Mucosa of rectum (tissue), 2 donors: ENCODE results near the gene KCTD17.

Source experiments
- H3K27ac ChIP-seq, 2 donors: one replicate each; pipeline ENCODE4 v1.7.0; 2013; ENCODE audit warnings: inconsistent platforms in 2 of 2, low read depth in 2 of 2, low read length in 2 of 2
- H3K27me3 ChIP-seq, 2 donors: one replicate each; pipeline ENCODE4 v1.7.0; 2013; ENCODE audit warnings: low read length in 2 of 2; ENCODE audit not compliant: control insufficient read depth in 2 of 2, insufficient read depth in 2 of 2
- H3K36me3 ChIP-seq, 2 donors: one replicate each; pipeline ENCODE4 v1.7.0; 2013; ENCODE audit warnings: low read length in 2 of 2; ENCODE audit not compliant: control insufficient read depth in 2 of 2, insufficient read depth in 2 of 2
- H3K4me1 ChIP-seq, 2 donors: one replicate each; pipeline ENCODE4 v1.7.0; 2013; ENCODE audit warnings: low read length in 2 of 2, mild to moderate bottlenecking in 1 of 2; ENCODE audit not compliant: control insufficient read depth in 2 of 2, insufficient read depth in 2 of 2
- H3K4me3 ChIP-seq, 2 donors: one replicate each; pipeline ENCODE4 v1.7.0; 2013; ENCODE audit warnings: low read length in 2 of 2
- H3K9ac ChIP-seq, 2 donors: one replicate each; pipeline ENCODE4 v1.7.0; 2013; ENCODE audit warnings: low read length in 2 of 2, low read depth in 1 of 2, mild to moderate bottlenecking in 1 of 2
- H3K9me3 ChIP-seq, 2 donors: one replicate each; pipeline ENCODE4 v1.7.0; 2013; ENCODE audit warnings: low read length in 2 of 2; ENCODE audit not compliant: control insufficient read depth in 2 of 2
- donor health status: healthy.
- donor health status: Normal muscosa, but diverticular disease.

Gene KCTD17

DNA sequence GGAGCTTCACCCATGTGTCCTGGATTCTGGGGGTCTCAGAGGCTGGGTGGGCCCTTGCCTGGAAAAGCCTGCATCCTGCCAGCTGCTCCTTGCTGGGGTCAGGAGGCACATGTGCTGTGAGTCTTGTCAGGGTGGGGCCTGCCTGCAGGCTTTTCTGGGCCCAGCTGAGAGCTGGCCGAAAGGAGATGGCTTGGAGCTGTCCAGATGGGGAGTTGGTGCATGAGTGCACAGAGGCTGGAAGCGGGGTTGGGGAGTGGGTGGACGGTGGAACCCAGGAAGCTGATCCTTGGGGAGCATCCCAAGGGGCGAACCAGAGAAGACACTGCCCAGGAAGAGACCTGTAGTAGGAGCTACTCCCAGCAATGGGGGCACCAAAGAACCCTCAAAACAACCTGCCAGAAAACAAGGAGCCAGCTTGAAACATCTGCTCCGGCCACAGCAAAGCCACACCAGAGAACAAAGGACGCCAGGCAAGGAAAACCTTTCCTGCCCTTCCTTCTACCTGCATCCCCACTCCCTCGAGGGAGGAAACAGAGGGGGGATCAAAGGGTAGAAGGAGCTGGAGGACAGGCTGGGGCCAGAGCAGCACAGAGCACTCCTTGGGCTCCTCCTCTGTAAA lies 8.2 kb upstream of the KCTD17 start:
- H3K9ac ChIP-seq = peak overlapping the region; percentile 77 to 78
- H3K27ac ChIP-seq = peak overlapping the region; percentile 89 to 95
- no peaks in the 10 kb centered on the region for H3K27me3 ChIP-seq

DNA sequence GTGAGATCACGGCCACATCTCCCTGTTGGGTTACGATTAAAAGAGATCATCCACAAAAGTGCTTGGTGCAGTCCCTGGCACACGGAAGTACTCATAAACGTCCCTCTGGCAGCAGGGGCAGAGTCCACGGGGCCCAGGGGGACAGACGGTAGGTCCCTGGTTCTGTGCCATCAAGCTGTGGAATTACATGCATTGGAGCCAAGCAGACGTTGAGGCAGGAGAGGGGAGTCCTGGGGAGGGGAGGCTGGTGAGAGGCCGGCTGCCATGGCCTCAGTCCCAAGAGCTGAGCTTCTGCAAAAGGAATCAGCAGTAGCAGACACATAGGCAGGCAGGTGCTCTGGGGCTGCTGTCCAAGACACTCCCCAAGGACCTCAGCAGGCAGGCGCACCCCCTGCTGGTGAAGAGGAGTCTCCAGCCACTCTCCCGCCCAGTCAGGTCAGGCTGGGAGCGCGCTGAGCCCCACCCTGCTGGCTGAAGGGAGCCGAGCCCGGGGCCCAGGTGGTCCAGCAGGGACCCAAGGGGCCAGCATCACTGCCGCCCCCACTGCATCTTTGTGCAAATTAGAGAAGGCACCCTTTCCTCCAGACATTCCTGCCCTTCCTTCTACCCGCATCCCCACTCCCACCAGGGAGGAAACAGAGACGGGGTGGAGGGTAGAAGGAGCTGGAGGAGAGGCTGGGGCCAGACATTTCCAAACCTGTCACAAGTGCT lies 7.6 kb upstream of the KCTD17 start:
- no peaks in the 10 kb centered on the region for H3K27me3 ChIP-seq
- no peaks in the 10 kb centered on the region for H3K36me3 ChIP-seq
- peak overlapping the region; percentile 48 to 53 for H3K4me3 ChIP-seq
- H3K4me1 ChIP-seq = peaks cover 28 to 37% of the 10 kb centered on the region in 2 donors
- H3K27ac ChIP-seq = peak overlapping the region; percentile 89 to 95
- H3K9me3 ChIP-seq = no peaks in the 10 kb centered on the region
- peak overlapping the region; percentile 77 to 78 for H3K9ac ChIP-seq

More for the DNA sequence above, 8.2 kb upstream of the KCTD17 start:
- Histone ChIP-seq H3K4me1 (peaks cover 28 to 37% of the 10 kb centered on the region in 2 donors), H3K4me3 (peak overlapping the region; percentile 48 to 53), H3K36me3 (no peaks in the 10 kb centered on the region), H3K9me3 (no peaks in the 10 kb centered on the region)

DNA sequence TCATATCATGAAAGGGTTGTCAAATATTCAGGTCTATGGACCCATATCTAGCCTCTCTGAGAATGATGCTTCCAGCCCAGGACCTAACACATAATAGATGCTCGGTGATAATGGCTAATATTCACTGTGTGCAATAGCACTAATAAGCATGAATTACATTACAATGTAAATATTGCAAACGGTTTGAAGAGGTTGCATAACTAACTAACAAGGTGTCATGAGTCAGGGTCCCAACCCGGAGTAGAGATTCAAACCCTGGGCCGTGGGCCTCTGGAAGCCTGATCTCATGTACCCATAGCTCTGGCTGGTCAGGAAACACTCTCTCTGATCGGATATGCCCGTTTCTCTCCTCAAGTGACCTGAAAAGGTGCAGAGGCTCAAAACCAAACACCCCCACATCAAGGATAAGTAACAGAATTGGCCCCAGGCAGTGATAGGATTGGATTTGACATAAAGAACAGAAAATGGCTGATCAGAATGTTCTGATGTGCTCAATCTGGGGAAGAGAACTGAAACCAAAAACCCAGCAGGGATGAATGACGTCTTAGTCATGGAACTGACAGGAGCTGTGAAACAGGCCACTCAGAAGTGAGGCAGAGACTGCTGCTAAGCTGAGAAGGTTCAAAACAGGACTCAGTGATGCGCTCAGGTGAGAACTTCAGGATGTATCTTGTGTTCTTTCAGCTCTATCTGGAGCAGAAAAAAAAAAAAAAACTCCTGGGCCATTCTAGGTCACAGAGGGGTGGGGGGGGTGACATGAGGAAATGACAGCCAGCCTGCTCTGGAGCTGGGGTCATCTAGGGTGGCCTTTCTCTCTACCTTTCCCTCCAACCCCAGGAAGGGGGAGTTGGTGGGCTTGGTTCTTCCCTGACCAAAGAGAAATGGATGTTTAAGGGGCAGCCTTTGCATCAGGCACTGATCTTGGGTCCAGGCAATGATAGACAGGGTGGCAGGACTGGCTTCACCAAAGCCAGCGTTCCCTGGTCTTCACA lies 6.6 kb upstream of the KCTD17 start:
- peak overlapping the region; percentile 89 to 95 for H3K27ac ChIP-seq
- H3K9me3 ChIP-seq = no peaks in the 10 kb centered on the region
- peaks cover 28 to 37% of the 10 kb centered on the region in 2 donors for H3K4me1 ChIP-seq
- peak overlapping the region; percentile 24 to 78 for H3K9ac ChIP-seq
- H3K27me3 ChIP-seq = no peaks in the 10 kb centered on the region
- H3K36me3 ChIP-seq = no peaks in the 10 kb centered on the region
- no peak overlapping the region for H3K4me3 ChIP-seq

DNA sequence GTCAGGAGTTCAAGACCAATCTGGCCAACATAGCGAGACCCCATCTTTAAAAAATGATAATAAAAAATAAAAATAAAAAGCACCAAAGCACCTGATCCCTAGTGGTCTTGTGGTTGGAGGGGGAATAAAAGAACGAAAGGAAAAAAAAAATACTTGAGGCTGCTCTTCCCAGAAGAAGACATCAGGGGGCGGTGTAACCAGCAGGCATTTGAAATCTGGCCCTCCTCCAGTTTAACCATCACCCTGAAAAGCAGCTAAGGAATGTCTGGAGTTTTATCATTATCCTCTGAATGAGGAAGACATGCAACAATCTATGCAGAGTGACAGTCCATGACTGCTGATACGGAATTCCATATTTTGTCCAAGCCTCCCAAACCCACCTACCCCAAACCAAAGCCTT lies 5.6 kb upstream of the KCTD17 start:
- H3K27me3 ChIP-seq = no peaks in the 10 kb centered on the region
- H3K9ac ChIP-seq = no peak overlapping the region
- no peaks in the 10 kb centered on the region for H3K9me3 ChIP-seq
- H3K4me3 ChIP-seq = no peak overlapping the region
- peaks cover 33 to 38% of the 10 kb centered on the region in 2 donors for H3K4me1 ChIP-seq
- no peak overlapping the region for H3K27ac ChIP-seq
- no peaks in the 10 kb centered on the region for H3K36me3 ChIP-seq

DNA sequence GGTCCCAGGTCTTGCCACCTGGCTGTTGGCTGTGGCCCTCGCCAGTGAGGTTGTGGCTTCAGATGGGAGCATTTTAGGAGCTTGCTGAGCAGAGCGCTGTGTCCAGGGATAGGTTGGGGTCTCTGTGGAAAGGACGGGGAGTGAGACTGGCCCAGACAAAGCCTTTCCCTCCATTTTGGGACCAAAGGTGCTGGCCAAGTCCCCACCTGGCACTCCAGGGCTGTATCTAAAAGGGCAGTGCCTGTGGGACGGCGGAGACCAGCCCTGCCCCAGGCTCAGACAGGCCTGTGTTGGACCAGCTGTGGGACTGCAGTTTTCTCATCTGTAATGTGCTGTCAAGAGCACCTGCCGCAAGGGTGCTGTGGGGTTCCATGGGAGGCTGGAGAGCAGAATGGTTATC lies 5.0 kb upstream of the KCTD17 start:
- Histone ChIP-seq H3K9ac (no peak overlapping the region), H3K4me1 (peaks cover 34 to 36% of the 10 kb centered on the region in 2 donors), H3K36me3 (no peaks in the 10 kb centered on the region), H3K27me3 (no peaks in the 10 kb centered on the region), H3K9me3 (no peaks in the 10 kb centered on the region), H3K4me3 (no peak overlapping the region), H3K27ac (no peak overlapping the region)

DNA sequence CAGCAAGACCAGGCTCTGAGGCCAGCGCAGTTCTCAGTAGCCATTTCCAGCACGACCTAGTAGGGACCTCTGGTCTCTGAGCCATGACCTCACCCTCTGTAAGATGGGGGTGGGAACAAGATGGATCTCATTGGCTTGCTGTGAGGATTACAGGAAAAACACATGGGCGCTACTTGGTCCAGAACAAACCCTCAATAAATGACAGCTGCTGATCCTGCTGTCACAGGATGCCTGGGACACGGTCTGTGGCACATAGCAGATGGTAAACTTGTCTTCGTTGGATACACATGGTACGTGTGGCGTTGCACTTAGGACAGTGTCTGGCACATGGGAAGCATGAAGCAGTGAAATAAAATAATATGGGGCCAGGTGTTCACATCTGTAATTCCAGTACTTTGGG lies 4.5 kb upstream of the KCTD17 start:
- Histone ChIP-seq H3K9ac (no peak overlapping the region), H3K4me1 (peaks cover 34 to 40% of the 10 kb centered on the region in 2 donors), H3K4me3 (no peak overlapping the region), H3K27me3 (no peaks in the 10 kb centered on the region), H3K9me3 (no peaks in the 10 kb centered on the region), H3K27ac (no peak overlapping the region), H3K36me3 (no peaks in the 10 kb centered on the region)

DNA sequence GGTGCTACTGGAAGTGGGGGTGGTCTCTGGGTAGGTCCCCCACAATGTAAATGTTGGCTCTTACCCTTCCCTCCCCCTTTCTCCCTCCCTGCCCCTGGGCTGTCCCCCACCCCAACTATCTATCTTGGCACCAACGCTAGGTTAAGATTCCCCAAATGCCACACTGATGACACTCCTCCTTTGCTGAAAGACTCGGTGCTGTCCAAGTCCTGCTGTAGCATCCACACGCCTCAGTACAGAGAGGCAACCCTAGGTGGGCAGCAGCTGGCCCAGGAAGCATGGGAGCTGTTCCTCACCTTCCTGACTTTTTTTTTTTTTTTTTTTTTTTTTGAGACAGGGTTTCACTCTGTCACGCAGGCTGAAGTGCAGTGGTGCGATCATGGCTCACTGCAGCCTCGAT lies 3.4 kb upstream of the KCTD17 start:
- Histone ChIP-seq H3K4me1 (peaks cover 35 to 42% of the 10 kb centered on the region in 2 donors), H3K36me3 (no peaks in the 10 kb centered on the region), H3K4me3 (no peak overlapping the region), H3K9ac (no peak overlapping the region), H3K9me3 (no peaks in the 10 kb centered on the region), H3K27me3 (no peaks in the 10 kb centered on the region), H3K27ac (no peak overlapping the region)

DNA sequence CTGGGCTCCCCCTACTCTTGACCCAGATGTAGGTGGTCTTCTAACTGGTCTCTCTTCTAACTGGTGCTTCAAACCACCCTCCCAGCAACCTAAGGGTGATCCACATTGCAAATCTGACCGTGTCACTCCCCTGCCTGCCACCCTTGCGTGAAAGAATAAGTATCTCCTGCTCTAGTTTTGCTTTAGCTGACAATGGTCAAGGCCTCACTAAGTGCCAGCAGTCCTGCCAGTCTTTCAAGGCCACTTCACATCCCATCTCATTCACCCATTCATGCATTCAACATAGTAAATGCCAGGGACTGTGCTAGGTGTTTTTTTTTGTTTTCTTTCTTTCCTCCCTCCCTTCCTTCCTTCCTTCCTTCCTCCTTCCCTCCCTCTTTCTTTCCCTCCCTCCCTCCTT lies 2.3 kb upstream of the KCTD17 start:
- no peak overlapping the region for H3K9ac ChIP-seq
- no peaks in the 10 kb centered on the region for H3K36me3 ChIP-seq
- H3K9me3 ChIP-seq = no peaks in the 10 kb centered on the region
- no peak overlapping the region for H3K27ac ChIP-seq
- no peaks in the 10 kb centered on the region for H3K27me3 ChIP-seq
- no peak overlapping the region for H3K4me3 ChIP-seq
- peaks cover 36 to 41% of the 10 kb centered on the region in 2 donors for H3K4me1 ChIP-seq

DNA sequence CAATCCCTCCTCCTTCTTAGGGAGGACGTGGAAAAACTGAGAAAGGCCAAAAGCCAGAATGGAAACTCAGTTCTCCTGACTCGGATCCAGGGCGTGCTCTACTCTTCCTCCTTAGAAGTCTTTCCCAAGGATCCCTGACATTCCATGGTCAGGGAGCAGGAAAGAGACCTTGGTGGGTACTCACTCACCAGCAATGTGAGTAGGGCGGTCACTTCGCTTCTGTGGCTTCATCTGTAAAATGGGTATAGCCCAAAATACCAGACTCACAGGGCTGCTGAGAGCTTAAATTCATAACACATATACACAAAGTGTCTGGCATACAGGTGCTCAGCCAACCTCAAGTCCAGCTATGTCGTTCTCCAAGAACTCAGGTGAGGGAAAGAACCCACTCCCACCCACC lies 629 bp upstream of the KCTD17 start:
- no peaks in the 10 kb centered on the region for H3K36me3 ChIP-seq
- H3K4me3 ChIP-seq = peak overlapping the region in 1 of 2 donors; percentile 1
- peak overlapping the region; percentile 18 to 44 for H3K9ac ChIP-seq
- no peaks in the 10 kb centered on the region for H3K27me3 ChIP-seq
- H3K4me1 ChIP-seq = peaks cover 26 to 29% of the 10 kb centered on the region in 2 donors
- H3K27ac ChIP-seq = peak overlapping the region; percentile 83 to 89
- H3K9me3 ChIP-seq = no peaks in the 10 kb centered on the region
